H1 (cell line): ENCODE results near the gene POU4F2. TPM values are rescaled to one million over a fixed set of nuclear protein-coding genes. Genes with fewer than 3 reads are reported as not detected.

Experiments
- CTCF ChIA-PET: fragments of 300-600 bp; sonication (Branson Sonifier 250); formaldehyde crosslinking; loops from one replicate; lab custom pipeline; 2021; ENCODE audit not compliant: partially characterized antibody; lab: Charles Lee
- POLR2A ChIA-PET: fragments of 300-600 bp; sonication (Branson Sonifier 250); formaldehyde crosslinking; loops from one replicate; lab custom pipeline; 2021; ENCODE audit warnings: inconsistent platforms; ENCODE audit not compliant: partially characterized antibody; lab: Charles Lee
- DNase-seq, 2 experiments: peaks; one replicate each; pipeline versions ENCODE4 v3.0.0 to v3.0.0-alpha.2; 2010 to 2022; ENCODE audit warnings: low spot score in 2 of 2, low read depth in 1 of 2, mixed read lengths in 1 of 2
- FAIRE-seq: peaks from 2 replicates; lab custom pipeline; 2011; peaks lifted over from hg19 to GRCh38; lab: Jason Lieb, UNC
- H2AFZ ChIP-seq: 2 replicates; pipeline ENCODE4 v1.8.1; 2012; ENCODE audit warnings: low read length, inconsistent platforms
- H2AK5ac ChIP-seq: 2 replicates; pipeline ENCODE4 v1.6.1; 2013; ENCODE audit warnings: low read depth, low read length
- H2BK120ac ChIP-seq: replicated peaks from 2 replicates; pipeline ENCODE3; 2013; ENCODE audit warnings: low read depth, low read length, inconsistent platforms
- H2BK12ac ChIP-seq: 2 replicates; pipeline ENCODE4 v1.6.1; 2013; ENCODE audit warnings: low read depth, low read length
- H2BK15ac ChIP-seq: 2 replicates; pipeline ENCODE4 v1.6.1; 2013; ENCODE audit warnings: low read length
- H2BK20ac ChIP-seq: 2 replicates; pipeline ENCODE4 v1.6.1; 2013; ENCODE audit warnings: low read length
- H2BK5ac ChIP-seq: 2 replicates; pipeline ENCODE4 v1.6.1; 2013; ENCODE audit warnings: low read depth, low read length
- H3K14ac ChIP-seq: 2 replicates; pipeline ENCODE4 v1.6.1; 2013; ENCODE audit warnings: inconsistent platforms; ENCODE audit not compliant: insufficient read length
- H3K18ac ChIP-seq: 2 replicates; pipeline ENCODE4 v1.6.1; 2013; ENCODE audit warnings: low read length; ENCODE audit errors: extremely low read depth
- H3K23ac ChIP-seq: 2 replicates; pipeline ENCODE4 v1.6.1; 2013; ENCODE audit warnings: inconsistent platforms; ENCODE audit not compliant: insufficient read length
- H3K23me2 ChIP-seq: 2 replicates; pipeline ENCODE4 v1.6.1; 2013; ENCODE audit warnings: low read depth, low read length
- H3K27ac ChIP-seq: 2 replicates; pipeline ENCODE4 v1.6.1; 2011; ENCODE audit warnings: low read depth, low read length, inconsistent platforms
- H3K27me3 ChIP-seq, 4 experiments: replicated peaks in 1 of 4; 1 replicate in 1 of 4; 2 replicates in 3 of 4; pipeline versions ENCODE4 v1.6.1 to v1.8.1; 2011 to 2013; ENCODE audit warnings: low read length in 3 of 4, mild to moderate bottlenecking in 3 of 4, inconsistent platforms in 2 of 4, mixed read lengths in 2 of 4, moderate library complexity in 1 of 4; ENCODE audit not compliant: control insufficient read depth in 3 of 4, insufficient read depth in 3 of 4; ENCODE audit errors: extremely low read depth in 1 of 4
- H3K36me3 ChIP-seq, 4 experiments: 2 replicates each; pipeline versions ENCODE4 v1.6.1 to v1.8.1; 2011 to 2013; ENCODE audit warnings: mild to moderate bottlenecking in 4 of 4, low read length in 3 of 4, moderate library complexity in 2 of 4, control low read depth in 1 of 4, inconsistent platforms in 1 of 4; ENCODE audit not compliant: insufficient read depth in 4 of 4, control insufficient read depth in 2 of 4
- H3K4ac ChIP-seq: replicated peaks from 2 replicates; pipeline ENCODE3; 2013; ENCODE audit warnings: low read length, low read depth, mixed read lengths, inconsistent platforms; ENCODE audit not compliant: insufficient read length
- H3K4me1 ChIP-seq, 4 experiments: replicated peaks in 1 of 4; 1 replicate in 1 of 4; 2 replicates in 3 of 4; pipeline versions ENCODE4 v1.6.1 to v1.8.1; 2011 to 2013; ENCODE audit warnings: low read length in 3 of 4, inconsistent platforms in 2 of 4, mixed read lengths in 1 of 4; ENCODE audit not compliant: insufficient read depth in 4 of 4, control insufficient read depth in 3 of 4
- H3K4me2 ChIP-seq, 2 experiments: 2 replicates each; pipeline versions ENCODE4 v1.6.1 to v1.8.1; 2011 to 2013; ENCODE audit warnings: low read depth in 2 of 2, low read length in 2 of 2, control low read depth in 1 of 2, inconsistent platforms in 1 of 2, mild to moderate bottlenecking in 1 of 2; ENCODE audit not compliant: insufficient read depth in 1 of 2
- H3K4me3 ChIP-seq, 4 experiments: fragments of 200-600, 300-600 bp in 1 of 4; sonication (generic), shearing (Covaris generic), sonication (Bioruptor Twin) in 1 of 4; 2 replicates each; pipeline versions ENCODE4 v1.5.1 to v1.8.1; 2011 to 2016; ENCODE audit warnings: low read length in 4 of 4, low read depth in 3 of 4, control low read depth in 2 of 4, inconsistent platforms in 2 of 4, mild to moderate bottlenecking in 2 of 4, mixed read lengths in 1 of 4, moderate library complexity in 1 of 4; ENCODE audit not compliant: insufficient read depth in 2 of 4; ENCODE audit errors: extremely low read depth in 1 of 4
- H3K56ac ChIP-seq: replicated peaks from 2 replicates; pipeline ENCODE3; 2013; ENCODE audit warnings: low read depth, mild to moderate bottlenecking, mixed read lengths, low read length, inconsistent platforms; ENCODE audit not compliant: insufficient read length
- H3K79me1 ChIP-seq: 2 replicates; pipeline ENCODE4 v1.6.1; 2013; ENCODE audit warnings: low read depth, low read length, control low read depth
- H3K79me2 ChIP-seq, 2 experiments: 2 replicates each; pipeline versions ENCODE4 v1.6.1 to v1.8.1; 2012 to 2013; ENCODE audit warnings: low read length in 2 of 2, mild to moderate bottlenecking in 2 of 2, inconsistent platforms in 1 of 2; ENCODE audit not compliant: insufficient read depth in 2 of 2, control insufficient read depth in 1 of 2
- H3K9ac ChIP-seq, 4 experiments: replicated peaks in 1 of 4; 1 replicate in 1 of 4; 2 replicates in 3 of 4; pipeline versions ENCODE4 v1.6.1 to v1.8.1; 2011 to 2013; ENCODE audit warnings: low read depth in 3 of 4, low read length in 3 of 4, control low read depth in 2 of 4, mild to moderate bottlenecking in 2 of 4, moderate library complexity in 2 of 4, inconsistent platforms in 1 of 4; ENCODE audit errors: extremely low read depth in 1 of 4
- H3K9me3 ChIP-seq, 2 experiments: 2 replicates each; pipeline versions ENCODE4 v1.6.1 to v1.8.1; 2012 to 2013; ENCODE audit warnings: mild to moderate bottlenecking in 2 of 2, moderate library complexity in 2 of 2, control low read depth in 1 of 2, inconsistent platforms in 1 of 2, low read depth in 1 of 2, low read length in 1 of 2, mixed read lengths in 1 of 2; ENCODE audit not compliant: insufficient read depth in 2 of 2
- H4K20me1 ChIP-seq, 2 experiments: replicated peaks in 1 of 2; 2 replicates each; pipeline versions ENCODE3 to v1.8.1; 2011 to 2013; ENCODE audit warnings: inconsistent platforms in 2 of 2, low read length in 2 of 2, mild to moderate bottlenecking in 1 of 2; ENCODE audit not compliant: insufficient read depth in 2 of 2, control insufficient read depth in 1 of 2
- H4K5ac ChIP-seq: 2 replicates; pipeline ENCODE4 v1.6.1; 2013; ENCODE audit warnings: low read length, low read depth, mixed read lengths, inconsistent platforms; ENCODE audit not compliant: insufficient read length
- H4K8ac ChIP-seq: 2 replicates; pipeline ENCODE4 v1.8.0; 2013; ENCODE audit warnings: mild to moderate bottlenecking, moderate library complexity, low read length, inconsistent platforms; ENCODE audit not compliant: insufficient read depth; ENCODE audit errors: extremely low read depth
- H4K91ac ChIP-seq: replicated peaks from 2 replicates; pipeline ENCODE3; 2013; ENCODE audit warnings: low read length, mixed read lengths, inconsistent platforms; ENCODE audit not compliant: insufficient read length
- BRCA1 ChIP-seq: IDR thresholded peaks from 2 replicates; pipeline ENCODE4 v1.6.1; 2012; ENCODE audit warnings: low read depth, low read length, improper control_type of control experiment
- EZH2 ChIP-seq: fragments of 200-600 bp; sonication (generic); IDR thresholded peaks from 2 replicates; pipeline ENCODE4 v1.7.1; 2012; ENCODE audit warnings: low read depth, mild to moderate bottlenecking, moderate library complexity, low read length, inconsistent platforms; ENCODE audit not compliant: severe bottlenecking
- RNF2 ChIP-seq: fragments of 200-900, 300-1000 bp; sonication (generic); IDR thresholded peaks from 2 replicates; pipeline ENCODE4 v1.7.1; 2016; ENCODE audit warnings: borderline replicate concordance, low read depth, mild to moderate bottlenecking, antibody characterized with exemption, low read length; ENCODE audit not compliant: poor library complexity, severe bottlenecking; ENCODE audit errors: missing control alignments
- SIRT6 ChIP-seq: IDR thresholded peaks from one replicate; pipeline ENCODE4 v1.7.1; 2012; ENCODE audit warnings: low read length, inconsistent platforms
- SIX5 ChIP-seq: IDR thresholded peaks from 2 replicates; pipeline ENCODE4 v1.6.1; 2011; ENCODE audit warnings: mild to moderate bottlenecking, low read depth, low read length
- SUZ12 ChIP-seq: fragments of 200-600 bp; sonication (generic); IDR thresholded peaks from 2 replicates; pipeline ENCODE4 v1.6.1; 2012; ENCODE audit warnings: mild to moderate bottlenecking, inconsistent platforms, low read length, moderate library complexity, mixed read lengths
- WGBS, 2 experiments: shearing (Covaris generic) in 1 of 2; methylation state at CpG; one replicate each; pipeline versions ENCODE4 v1.1.6 to v1.1.7; 2013 to 2015; ENCODE audit warnings: low lambda C conversion rate in 2 of 2, mixed read lengths in 2 of 2, inconsistent platforms in 1 of 2, low coverage in 1 of 2, missing lambda C conversion rate in 1 of 2; ENCODE audit not compliant: insufficient replicate concordance in 2 of 2, insufficient coverage in 1 of 2, insufficient read length in 1 of 2; ENCODE audit errors: extremely low coverage in 1 of 2, missing lambda C conversion rate in 1 of 2; 5-methylcytosine and 5-hydroxymethylcytosine counted together
- polyA plus RNA-seq, 7 experiments: library from polyadenylated mRNA; depleted of rRNA in 3 of 7; stranded (reverse) in 5 of 7; unstranded in 2 of 7; fragments of >200 nt in 5 of 7; fragments of 200-250 nt in 2 of 7; gene quantifications; 1 replicate in 5 of 7; 2 replicates in 1 of 7; 4 replicates in 1 of 7; pipeline versions ENCODE4 v1.2.1 to v1.2.3, GENCODE V29; 2011 to 2013; ENCODE audit warnings: missing spikeins in 2 of 7, mixed read lengths in 2 of 7
- total RNA-seq: library from RNA; stranded (reverse); fragmentation: NEBNext Ultra II Directional; extraction: Animal tissue kit (Norgen Biotek cat#: 25700); gene quantifications from 2 replicates; pipeline ENCODE4 v1.2.1, GENCODE V29; 2021

Gene POU4F2
- total and polyA plus RNA-seq, 2 of the 8 experiments (the other 6 are each of a cell fraction or from before 2014, with no cell fraction given): not detected

DNA sequence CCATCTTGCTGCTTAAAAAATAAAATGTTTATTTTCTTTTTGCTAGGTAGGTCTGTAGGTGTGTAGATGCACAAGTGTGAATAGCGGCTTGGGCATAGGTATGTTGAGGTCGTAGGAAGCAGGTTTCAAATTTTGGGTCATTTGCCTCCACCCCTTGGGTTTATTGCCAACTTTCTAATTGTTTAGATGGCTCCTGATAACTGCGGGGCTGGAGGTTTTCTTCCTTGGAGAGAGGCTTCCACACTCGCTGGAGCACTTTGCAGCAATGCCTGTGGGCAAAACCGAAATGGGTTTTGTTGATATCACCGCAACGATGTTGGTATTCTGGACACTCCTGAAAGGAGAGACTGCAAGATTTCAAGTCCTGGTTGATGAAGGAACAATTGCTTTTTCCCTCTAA lies 3.9 kb upstream of the POU4F2 start:
- H3K79me2 ChIP-seq: no peaks in the 10 kb centered on the region
- no peak overlapping the region for H3K23ac ChIP-seq
- H3K27ac ChIP-seq: no peak overlapping the region
- no peak overlapping the region for H4K5ac ChIP-seq
- H4K20me1 ChIP-seq: peaks cover 10 to 14% of the 10 kb centered on the region in 2 experiments
- no peak overlapping the region for H2BK5ac ChIP-seq
- WGBS, 2 experiments: 38% methylated on average over 7 of the region's 7 CpGs; no CpG with 5 or more reads in 1 of the 2 experiments
- no peak overlapping the region for H3K56ac ChIP-seq
- no peak overlapping the region for H3K9ac ChIP-seq
- H2BK20ac ChIP-seq: no peak overlapping the region
- no peak overlapping the region for H2AFZ ChIP-seq
- no peak overlapping the region for H3K14ac ChIP-seq
- H3K9me3 ChIP-seq: no peaks in the 10 kb centered on the region
- no peak overlapping the region for H2BK15ac ChIP-seq
- peaks cover 21% of the 10 kb centered on the region; the same call in 1 of the 2 replicates for H3K23me2 ChIP-seq
- no peak overlapping the region for H4K8ac ChIP-seq
- no peak overlapping the region for H2BK12ac ChIP-seq
- DNase-seq: no peak
- no peak overlapping the region for H2BK120ac ChIP-seq
- peaks cover 74 to 94% (median 87%) of the 10 kb centered on the region in 4 experiments for H3K27me3 ChIP-seq
- H2AK5ac ChIP-seq: no peak overlapping the region
- no peak overlapping the region for H3K4me3 ChIP-seq
- H3K79me1 ChIP-seq: no peaks in the 10 kb centered on the region; the same call in 1 of the 2 replicates
- H3K4me1 ChIP-seq: peaks cover 2 to 17% (median 7%) of the 10 kb centered on the region in 4 experiments
- no peaks in the 10 kb centered on the region for H3K36me3 ChIP-seq
- no peak for TF ChIP-seq SIRT6
- peak; percentile 84 for TF ChIP-seq RNF2
- no peak for TF ChIP-seq BRCA1
- no peak for TF ChIP-seq SIX5
- peak; percentile 25 for TF ChIP-seq EZH2
- peak; percentile 37; the same call in 1 of the 2 replicates for TF ChIP-seq SUZ12
- TF ChIP-seq, all 59 proteins: peak for 3
- Histone ChIP-seq H4K91ac (no peak overlapping the region), H3K4me2 (no peak overlapping the region), H3K18ac (no peak overlapping the region), H3K4ac (no peak overlapping the region)
- FAIRE-seq: no peak
- ChIA-PET POLR2A (no interaction called here), CTCF (no interaction called here)
